DOHH2 (cell line): ENCODE measurements around the gene H2AZ2.
"Not testable (repeated sequence)": the region's sequence is repeated elsewhere in the genome, so short reads cannot be mapped to it uniquely, and the experiment has no call there.

Experiments used
- H3F3A ChIP-seq: fragments of 200-600 bp; sonication (generic), shearing (Covaris generic); 2 replicates; pipeline ENCODE4 v1.6.0; 2016; ENCODE audit warnings: antibody characterized with exemption, mild to moderate bottlenecking; ENCODE audit not compliant: control insufficient read depth, insufficient read depth
- H3K27ac ChIP-seq: fragments of 200-600 bp; sonication (generic); 2 replicates; pipeline ENCODE4 v1.5.1; 2014; ENCODE audit warnings: low read depth, mild to moderate bottlenecking, low read length, moderate library complexity
- H3K27me3 ChIP-seq: fragments of 200-600 bp; sonication (generic); 2 replicates; pipeline ENCODE4 v1.6.1; 2014; ENCODE audit warnings: mild to moderate bottlenecking, low read length, mixed read lengths; ENCODE audit not compliant: control insufficient read depth
- H3K36me3 ChIP-seq: fragments of 200-600 bp; sonication (generic); 2 replicates; pipeline ENCODE4 v1.6.1; 2014; ENCODE audit warnings: mild to moderate bottlenecking, low read length, moderate library complexity, mixed read lengths; ENCODE audit not compliant: control insufficient read depth
- H3K4me1 ChIP-seq: fragments of 200-600 bp; sonication (generic); 2 replicates; pipeline ENCODE4 v1.6.1; 2014; ENCODE audit warnings: mild to moderate bottlenecking, low read length, mixed read lengths; ENCODE audit not compliant: control insufficient read depth
- H3K4me2 ChIP-seq: fragments of 200-600 bp; sonication (generic); 2 replicates; pipeline ENCODE4 v1.6.0; 2014; ENCODE audit warnings: mild to moderate bottlenecking, low read length, moderate library complexity
- H3K4me3 ChIP-seq: fragments of 200-600 bp; sonication (generic); 2 replicates; pipeline ENCODE4 v1.5.1; 2014; ENCODE audit warnings: mild to moderate bottlenecking, low read length, mixed read lengths
- H3K79me2 ChIP-seq: fragments of 200-600 bp; sonication (generic); 2 replicates; pipeline ENCODE4 v1.6.1; 2014; ENCODE audit warnings: mild to moderate bottlenecking, low read length, mixed read lengths; ENCODE audit not compliant: control insufficient read depth
- H3K9me2 ChIP-seq: fragments of 200-600 bp; sonication (generic); replicated peaks from 2 replicates; pipeline ENCODE4 v1.6.1; 2014; ENCODE audit warnings: mild to moderate bottlenecking, low read length, mixed read lengths; ENCODE audit not compliant: control insufficient read depth
- H3K9me3 ChIP-seq: fragments of 200-600 bp; sonication (generic); 2 replicates; pipeline ENCODE4 v1.6.1; 2014; ENCODE audit warnings: antibody characterized with exemption, low read length, mixed read lengths; ENCODE audit not compliant: control insufficient read depth, insufficient read depth
- H4K20me1 ChIP-seq: fragments of 200-600 bp; sonication (generic); 2 replicates; pipeline ENCODE4 v1.6.0; 2014; ENCODE audit warnings: low read depth, mild to moderate bottlenecking, antibody characterized with exemption, low read length, moderate library complexity; ENCODE audit not compliant: control insufficient read depth, insufficient read depth
- CTCF ChIP-seq: fragments of 200-600 bp; sonication (generic); IDR thresholded peaks from one replicate; pipeline ENCODE4 v1.5.1; 2014; ENCODE audit warnings: antibody characterized with exemption, mild to moderate bottlenecking, low read depth, low read length; ENCODE audit not compliant: poor library complexity, severe bottlenecking
- EZH2phosphoT487 ChIP-seq: fragments of 200-600 bp; sonication (generic); IDR thresholded peaks from 2 replicates; pipeline ENCODE4 v1.6.1; 2017; ENCODE audit warnings: borderline replicate concordance, mild to moderate bottlenecking, antibody characterized with exemption, low read length, moderate library complexity, mixed read lengths

H2AZ2 gene

DNA sequence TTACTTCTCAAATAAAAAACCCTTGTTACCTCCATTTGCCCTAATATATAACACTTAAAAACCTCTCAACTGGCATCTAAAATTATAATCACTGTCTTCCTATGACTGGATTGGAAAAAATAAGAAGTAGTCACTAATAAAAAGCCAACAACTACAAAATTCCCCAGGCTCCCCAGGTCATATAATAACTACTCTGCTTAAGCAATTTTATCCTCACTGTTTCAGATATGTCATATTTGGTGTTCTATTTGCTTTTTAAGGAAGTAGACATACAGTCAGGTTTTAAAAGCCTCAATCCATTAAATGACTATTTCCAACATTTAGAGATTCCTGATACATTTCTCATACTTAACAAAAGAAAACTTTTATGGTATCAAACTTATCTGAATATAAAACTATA lies 2.4 kb downstream of the H2AZ2 start:
- H3K27ac ChIP-seq: peak overlapping the region; percentile 85; the same call in 1 of the 2 replicates
- no peak for TF ChIP-seq CTCF
- TF ChIP-seq EZH2phosphoT487: no peak
- H3K79me2 ChIP-seq: peaks cover 88% of the 10 kb centered on the region
- H3K4me2 ChIP-seq: peak overlapping the region; percentile 89
- H3F3A ChIP-seq: peaks cover 21% of the 10 kb centered on the region
- H3K36me3 ChIP-seq: peaks cover 74% of the 10 kb centered on the region
- no peaks in the 10 kb centered on the region for H3K27me3 ChIP-seq
- H3K9me2 ChIP-seq: no peaks in the 10 kb centered on the region
- H3K4me3 ChIP-seq: peak overlapping the region; percentile 76
- peaks cover 35% of the 10 kb centered on the region for H4K20me1 ChIP-seq
- peaks cover 36% of the 10 kb centered on the region for H3K4me1 ChIP-seq
- no peaks in the 10 kb centered on the region for H3K9me3 ChIP-seq

- H3K9me2 ChIP-seq, H3K27me3 ChIP-seq, H3K27ac ChIP-seq, H3K4me2 ChIP-seq, H3K9me3 ChIP-seq, H3K4me3 ChIP-seq: not testable (repeated sequence)
- H3K36me3 ChIP-seq: peaks cover 70% of the 10 kb centered on the region
- peaks cover 21% of the 10 kb centered on the region for H3K4me1 ChIP-seq
- H4K20me1 ChIP-seq: peaks cover 35% of the 10 kb centered on the region
- peaks cover 11% of the 10 kb centered on the region for H3F3A ChIP-seq
- peaks cover 90% of the 10 kb centered on the region for H3K79me2 ChIP-seq
Measured at GRCh38 chr7:44843440-44843839, 4.4 kb downstream of the H2AZ2 start.

GRCh38 chr7:44842675-44843074 lies 5.2 kb downstream of the H2AZ2 start:
- H3K27ac ChIP-seq, H3K9me2 ChIP-seq, H3K27me3 ChIP-seq, H3K4me3 ChIP-seq, H3K4me2 ChIP-seq, H3K9me3 ChIP-seq: not testable (repeated sequence)
- Histone ChIP-seq H3F3A (peaks cover 11% of the 10 kb centered on the region), H3K4me1 (peaks cover 21% of the 10 kb centered on the region), H4K20me1 (peaks cover 35% of the 10 kb centered on the region), H3K79me2 (peaks cover 96% of the 10 kb centered on the region), H3K36me3 (peaks cover 72% of the 10 kb centered on the region)

GRCh38 chr7:44838751-44839150 lies 9.1 kb downstream of the H2AZ2 start:
- Histone ChIP-seq H3K36me3 (peaks cover 80% of the 10 kb centered on the region), H3K27me3 (no peaks in the 10 kb centered on the region), H3K79me2 (peaks cover 90% of the 10 kb centered on the region), H3F3A (peaks cover 10% of the 10 kb centered on the region), H3K9me2 (no peaks in the 10 kb centered on the region), H3K4me1 (no peaks in the 10 kb centered on the region; the same call in 1 of the 2 replicates), H3K4me3 (no peak overlapping the region), H3K9me3 (no peaks in the 10 kb centered on the region), H4K20me1 (peaks cover 11% of the 10 kb centered on the region; the same call in 1 of the 2 replicates), H3K27ac (no peak overlapping the region), H3K4me2 (no peak overlapping the region)
- TF ChIP-seq CTCF: no peak
- TF ChIP-seq EZH2phosphoT487: no peak
